HG03097 (cell line): ENCODE data around the gene DIPK2B.

Experiments used
- ATAC-seq: cut with Tn5 transposase; IDR thresholded peaks from one replicate; pipeline ENCODE4 v1.9.1; 2021; ENCODE audit not compliant: unreplicated experiment, low FRiP score

The DIPK2B gene

GRCh38 chrX:45200741-45201234 lies at the start of gene DIPK2B:
DIPK2B (minus strand) TSS chrX:45200876; CDS start chrX:45200826, 50 bp downstream.
- ATAC-seq: no peak

- ATAC-seq: no peak
Observed at GRCh38 chrX:45240301-45240700, 39.6 kb upstream of the DIPK2B start.

GRCh38 chrX:45238489-45238888 lies 37.8 kb upstream of the DIPK2B start:
- no peak for ATAC-seq

- no peak for ATAC-seq
Observed at GRCh38 chrX:45233531-45233930, 32.9 kb upstream of the DIPK2B start.

GRCh38 chrX:45232139-45232538 lies 31.5 kb upstream of the DIPK2B start:
- no peak for ATAC-seq

- no peak for ATAC-seq
Observed at GRCh38 chrX:45230410-45230809, 29.7 kb upstream of the DIPK2B start.

GRCh38 chrX:45229348-45229747 lies 28.7 kb upstream of the DIPK2B start:
- ATAC-seq: no peak

- no peak for ATAC-seq
Observed at GRCh38 chrX:45228126-45228525, 27.4 kb upstream of the DIPK2B start.

GRCh38 chrX:45208121-45208856 lies 7.6 kb upstream of the DIPK2B start:
- ATAC-seq: no peak

GRCh38 chrX:45202171-45202570 lies 1.5 kb upstream of the DIPK2B start:
- no peak for ATAC-seq

- no peak for ATAC-seq
Observed at GRCh38 chrX:45198706-45199105, 2.0 kb downstream of the DIPK2B start.

GRCh38 chrX:45198301-45198700 lies 2.4 kb downstream of the DIPK2B start:
- ATAC-seq: no peak

GRCh38 chrX:45196701-45197100 lies 4.0 kb downstream of the DIPK2B start:
- ATAC-seq: no peak

- no peak for ATAC-seq
Observed at GRCh38 chrX:45191820-45192409, 8.8 kb downstream of the DIPK2B start.

GRCh38 chrX:45191383-45191782 lies 9.3 kb downstream of the DIPK2B start:
- no peak for ATAC-seq

- no peak for ATAC-seq
Observed at GRCh38 chrX:45187731-45188130, 12.9 kb downstream of the DIPK2B start.

GRCh38 chrX:45186643-45187026 lies 14.0 kb downstream of the DIPK2B start:
- ATAC-seq: no peak

- no peak for ATAC-seq
Observed at GRCh38 chrX:45184211-45184610, 16.5 kb downstream of the DIPK2B start.

GRCh38 chrX:45172890-45173289 lies 27.8 kb downstream of the DIPK2B start:
- ATAC-seq: no peak

GRCh38 chrX:45166781-45167180 lies 33.9 kb downstream of the DIPK2B start:
- ATAC-seq: no peak

GRCh38 chrX:45165726-45166125 lies 35.0 kb downstream of the DIPK2B start:
- ATAC-seq: no peak

- ATAC-seq: no peak
Observed at GRCh38 chrX:45164995-45165394, 35.7 kb downstream of the DIPK2B start.
